Ureter (tissue), 1 donor: ENCODE data around the gene CD93. TPM values are rescaled to one million over a fixed set of nuclear protein-coding genes. Genes with fewer than 3 reads are reported as not detected.

ENCODE experiments used
- DNase-seq: peaks from one replicate; pipeline ENCODE4 v3.0.0-alpha.2; 2020; ENCODE audit warnings: low spot score
- total RNA-seq: library from RNA; stranded (reverse); gene quantifications from one replicate; pipeline ENCODE4 v1.2.4, GENCODE V29; 2023
- donor health status: DM: yes; HTN: yes; CAD: no.

CD93 gene, protein sequence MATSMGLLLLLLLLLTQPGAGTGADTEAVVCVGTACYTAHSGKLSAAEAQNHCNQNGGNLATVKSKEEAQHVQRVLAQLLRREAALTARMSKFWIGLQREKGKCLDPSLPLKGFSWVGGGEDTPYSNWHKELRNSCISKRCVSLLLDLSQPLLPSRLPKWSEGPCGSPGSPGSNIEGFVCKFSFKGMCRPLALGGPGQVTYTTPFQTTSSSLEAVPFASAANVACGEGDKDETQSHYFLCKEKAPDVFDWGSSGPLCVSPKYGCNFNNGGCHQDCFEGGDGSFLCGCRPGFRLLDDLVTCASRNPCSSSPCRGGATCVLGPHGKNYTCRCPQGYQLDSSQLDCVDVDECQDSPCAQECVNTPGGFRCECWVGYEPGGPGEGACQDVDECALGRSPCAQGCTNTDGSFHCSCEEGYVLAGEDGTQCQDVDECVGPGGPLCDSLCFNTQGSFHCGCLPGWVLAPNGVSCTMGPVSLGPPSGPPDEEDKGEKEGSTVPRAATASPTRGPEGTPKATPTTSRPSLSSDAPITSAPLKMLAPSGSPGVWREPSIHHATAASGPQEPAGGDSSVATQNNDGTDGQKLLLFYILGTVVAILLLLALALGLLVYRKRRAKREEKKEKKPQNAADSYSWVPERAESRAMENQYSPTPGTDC
- 53.7 TPM for total RNA-seq

DNA sequence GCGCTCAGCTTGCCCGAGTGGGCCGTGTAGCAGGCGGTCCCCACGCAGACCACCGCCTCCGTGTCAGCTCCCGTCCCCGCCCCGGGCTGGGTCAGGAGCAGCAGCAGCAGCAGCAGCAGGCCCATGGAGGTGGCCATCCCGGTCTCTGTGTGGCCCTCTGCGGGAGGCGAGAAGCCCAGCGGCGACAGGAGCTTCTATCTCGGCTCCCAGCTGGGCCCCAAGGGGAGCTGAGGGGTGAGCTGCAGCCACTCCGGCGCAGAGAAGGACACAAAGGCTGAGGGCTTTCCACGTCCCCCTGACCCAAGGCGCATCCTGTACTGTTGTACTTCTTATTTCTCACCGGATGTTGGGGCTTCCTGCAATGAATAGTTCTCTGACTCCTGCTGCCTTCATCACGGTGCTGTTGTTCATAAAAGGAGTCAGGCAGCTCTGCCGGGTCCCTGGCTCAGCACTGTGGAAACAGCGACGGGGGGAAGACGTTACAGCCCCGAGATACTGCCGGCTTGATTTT lies at the start of gene CD93:
Gene CD93 (minus strand): TSS at position 269 of the 511 bp plus-strand sequence. CDS start 132 bp downstream, at position 137.
- no peak for DNase-seq

GRCh38 chr20:23133560-23133998 lies 47.5 kb upstream of the CD93 start:
- no peak for DNase-seq

- no peak for DNase-seq
These were observed 46.9 kb upstream of the CD93 start for GRCh38 chr20:23132930-23133559.

- no peak for DNase-seq
These were observed 46.3 kb upstream of the CD93 start for GRCh38 chr20:23132293-23132929.

DNA sequence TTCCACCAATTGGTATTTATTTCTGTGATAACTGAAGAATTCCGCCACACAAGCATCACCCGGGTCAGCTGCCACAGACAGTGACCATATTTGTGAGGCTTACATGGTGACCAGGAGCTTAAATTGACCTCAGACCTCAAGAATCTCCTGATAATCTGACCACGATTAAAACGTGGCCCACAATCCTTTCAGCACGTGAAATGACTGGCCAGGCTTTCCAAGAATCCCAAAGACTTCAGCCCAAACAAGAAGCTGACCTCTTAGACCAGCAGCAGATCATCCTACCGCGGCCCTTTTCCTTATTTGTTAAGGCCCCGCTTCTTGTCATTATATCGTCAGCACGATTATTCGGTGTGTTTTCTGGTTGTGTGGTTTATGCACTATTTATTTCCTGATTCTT lies 45.6 kb upstream of the CD93 start:
- DNase-seq = no peak

- DNase-seq = no peak
These were observed 44.6 kb upstream of the CD93 start for GRCh38 chr20:23130622-23131140.

DNA sequence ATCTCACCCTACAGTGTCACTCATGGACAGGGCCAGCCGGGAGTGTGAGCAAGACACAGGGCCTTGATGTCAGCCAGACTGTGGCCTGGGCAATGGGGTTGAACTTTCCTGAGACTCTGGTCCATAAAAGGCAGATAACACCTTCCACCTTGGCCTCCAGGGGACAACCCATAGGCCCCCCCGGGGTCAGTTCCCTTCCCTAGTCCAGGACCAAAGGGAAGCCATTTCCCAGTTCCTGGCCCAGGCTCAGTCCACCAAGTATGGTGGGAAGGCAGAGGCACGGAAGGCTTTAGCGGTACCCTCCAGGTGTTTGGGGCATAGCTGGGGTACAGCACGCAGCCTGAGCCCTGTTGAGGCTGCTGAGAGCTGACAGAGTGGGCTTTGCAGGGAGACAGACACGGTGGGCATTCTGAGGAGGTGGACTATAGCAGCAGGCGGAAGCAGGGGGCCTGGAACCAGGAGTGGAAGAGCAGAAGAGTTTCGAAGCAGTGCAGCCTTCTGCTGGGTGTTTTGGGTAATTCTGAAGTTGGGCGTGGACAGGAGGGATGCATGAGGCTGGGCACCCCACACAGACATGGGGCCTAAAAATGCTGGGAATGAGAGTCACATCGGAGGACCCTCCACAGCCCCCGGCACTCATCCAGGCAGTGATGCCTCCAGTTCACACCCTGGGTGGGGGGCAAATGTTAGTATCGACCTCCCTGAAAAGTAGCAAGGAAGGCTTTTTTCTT lies 43.9 kb upstream of the CD93 start:
- no peak for DNase-seq

GRCh38 chr20:23129266-23129665 lies 43.1 kb upstream of the CD93 start:
- no peak for DNase-seq

DNA sequence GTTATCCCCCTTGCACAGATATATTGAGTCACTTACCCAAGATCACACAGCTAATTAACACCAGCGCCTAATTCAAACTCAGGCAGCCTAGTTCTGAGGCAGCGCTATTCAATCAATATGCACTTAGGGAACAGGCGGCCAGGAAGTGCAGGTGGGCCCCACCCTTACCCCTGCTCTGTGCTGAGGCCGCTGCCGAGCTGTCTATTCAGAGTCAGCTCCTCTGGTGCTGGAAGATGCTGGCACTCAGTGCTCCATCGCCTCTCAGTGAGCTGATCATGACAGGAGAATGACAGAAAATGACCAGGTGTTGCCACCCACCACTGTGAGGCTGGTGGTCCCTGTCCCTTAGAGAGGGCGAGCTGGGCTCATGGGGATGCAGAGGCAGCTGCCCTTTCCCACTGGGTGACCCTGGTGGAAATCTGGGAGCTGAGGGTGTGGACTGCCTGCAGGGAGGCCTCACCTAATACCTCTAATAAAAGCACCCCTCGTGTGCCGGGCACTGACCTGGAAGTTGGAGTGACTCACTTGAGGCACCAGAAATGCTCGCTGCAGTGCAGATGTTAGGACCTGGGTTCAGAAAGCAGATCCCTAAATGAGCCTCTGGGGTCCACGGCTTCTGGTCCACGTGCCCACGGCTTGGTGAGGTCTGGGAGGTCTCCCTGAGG lies 42.5 kb upstream of the CD93 start:
- DNase-seq = no peak

- DNase-seq = no peak
These were observed 41.6 kb upstream of the CD93 start for GRCh38 chr20:23127506-23128279.

- no peak for DNase-seq
These were observed 40.3 kb upstream of the CD93 start for GRCh38 chr20:23126281-23127061.

GRCh38 chr20:23125625-23126191 lies 39.6 kb upstream of the CD93 start:
- no peak for DNase-seq

GRCh38 chr20:23125159-23125558 lies 39.0 kb upstream of the CD93 start:
- DNase-seq = no peak

- no peak for DNase-seq
These were observed 37.8 kb upstream of the CD93 start for GRCh38 chr20:23123886-23124285.

GRCh38 chr20:23122796-23123655 lies 36.9 kb upstream of the CD93 start:
- no peak for DNase-seq

GRCh38 chr20:23122321-23122720 lies 36.2 kb upstream of the CD93 start:
- DNase-seq = no peak

DNA sequence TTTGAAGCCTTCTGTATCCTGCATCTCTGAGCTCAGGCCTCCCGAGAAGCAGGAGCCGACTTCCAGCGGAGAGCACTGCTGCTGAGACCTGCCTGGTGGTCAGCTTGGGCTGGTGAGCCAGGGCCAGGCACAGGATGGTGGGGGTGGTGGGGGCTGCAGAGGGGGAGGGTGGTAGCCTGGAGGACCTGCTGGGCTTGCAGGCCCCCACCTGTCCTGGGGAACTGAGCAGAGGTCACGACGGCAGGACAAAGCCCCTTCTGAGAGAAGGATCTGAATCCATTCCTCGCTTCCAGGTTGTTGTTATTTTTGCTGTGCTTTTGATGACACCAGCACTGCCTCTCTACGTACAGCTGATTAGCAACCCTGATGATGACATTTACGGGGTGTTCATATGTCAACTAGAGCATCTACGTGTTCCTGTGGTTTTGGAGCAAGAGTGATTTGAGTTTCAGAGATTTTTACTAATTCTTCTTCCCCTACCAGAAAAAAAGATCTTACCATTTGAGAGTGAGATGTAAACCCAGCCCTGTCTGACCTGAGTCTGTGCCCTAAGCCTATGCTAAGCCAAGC lies 35.7 kb upstream of the CD93 start:
- no peak for DNase-seq
